Measurements from ENCODE around the gene KLRC3.
"Not testable (repeated sequence)": the region's sequence is repeated elsewhere in the genome, so short reads cannot be mapped to it uniquely, and the experiment has no call there.

The KLRC3 gene

DNA sequence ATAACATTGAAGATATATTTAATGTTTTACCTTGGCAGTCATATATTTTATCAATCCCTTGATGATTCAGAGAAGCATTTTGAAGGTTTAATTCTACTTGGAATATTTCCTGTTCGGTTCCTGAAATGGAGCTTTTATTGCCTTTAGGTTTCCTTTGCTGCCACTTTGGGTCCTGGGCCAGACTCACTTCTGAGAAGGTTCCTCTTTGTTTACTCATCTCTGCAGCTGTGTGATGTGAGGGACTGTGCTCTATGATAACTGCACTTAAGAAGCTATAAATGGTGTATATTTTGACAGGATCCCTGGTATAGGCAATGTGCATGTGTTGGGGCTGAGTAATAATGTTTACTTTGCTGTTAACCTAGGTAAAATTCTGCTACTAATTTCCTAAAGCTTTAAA lies at the start of gene KLRC3:
KLRC3 (minus strand) TSS at position 262 of the 400 bp plus-strand sequence; CDS start at position 217, 45 bp downstream.
- H3K27ac ChIP-seq (ENCODE audit: low read depth, low read length); H3K36me3 ChIP-seq (ENCODE audit: control insufficient read depth, insufficient read depth, low read length); H3K4me1 ChIP-seq (ENCODE audit: control insufficient read depth, insufficient read depth, low read length); H3K27me3 ChIP-seq (ENCODE audit: control insufficient read depth, insufficient read depth, low read length); H3K4me3 ChIP-seq (ENCODE audit: low read length); H3K9ac ChIP-seq (ENCODE audit: low read length): not testable (repeated sequence)

DNA sequence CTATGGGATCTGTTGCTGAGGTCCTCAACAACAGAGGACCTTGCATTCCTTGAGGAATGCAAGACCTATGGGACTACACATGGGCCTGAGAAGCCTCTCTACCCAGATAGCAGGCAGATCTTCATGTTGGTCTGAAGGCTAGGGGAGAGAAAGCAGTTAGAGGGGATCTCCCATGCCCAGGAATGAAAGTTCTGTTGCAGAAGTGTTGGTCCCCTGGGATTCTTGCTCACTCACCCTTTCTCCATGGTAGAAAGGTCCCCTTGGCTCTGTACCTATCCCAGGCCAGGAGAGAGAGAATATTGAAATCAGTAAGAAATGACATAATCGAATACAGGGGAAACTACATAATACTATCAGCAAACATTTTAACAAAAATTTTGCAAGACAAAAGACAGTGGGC lies 49.3 kb upstream of the KLRC3 start:
- no peak overlapping the region for H3K4me3 ChIP-seq (ENCODE audit: low read length)
- no peak overlapping the region for H3K27ac ChIP-seq (ENCODE audit: low read depth, low read length)

DNA sequence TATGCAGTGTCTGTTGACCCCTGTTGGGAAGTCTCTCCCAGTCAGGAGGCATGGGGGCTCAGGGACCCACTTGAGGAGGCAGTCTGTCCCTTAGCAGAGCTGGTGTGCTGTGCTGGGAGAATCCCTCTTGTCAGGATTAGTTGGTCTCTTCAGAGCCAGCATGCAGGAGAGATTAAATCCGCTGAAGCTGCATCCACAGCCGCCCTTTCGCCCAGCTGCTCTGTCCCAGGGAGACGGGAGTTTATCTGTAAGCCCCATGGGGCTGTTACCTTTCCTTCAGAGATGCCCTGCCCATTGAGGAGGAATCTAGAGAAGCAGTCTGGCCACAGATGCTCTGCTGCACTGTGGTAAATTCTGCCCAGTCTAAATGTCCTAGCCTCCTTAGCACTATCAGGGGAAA lies 45.9 kb upstream of the KLRC3 start:
- H3K9ac ChIP-seq (ENCODE audit: low read length) = no peak overlapping the region
- H3K36me3 ChIP-seq (ENCODE audit: control insufficient read depth, insufficient read depth, low read length) = no peaks in the 10 kb centered on the region
- no peak overlapping the region for H3K4me3 ChIP-seq (ENCODE audit: low read length)
- H3K27me3 ChIP-seq (ENCODE audit: control insufficient read depth, insufficient read depth, low read length) = no peaks in the 10 kb centered on the region
- H3K27ac ChIP-seq (ENCODE audit: low read depth, low read length) = no peak overlapping the region
- H3K4me1 ChIP-seq (ENCODE audit: control insufficient read depth, insufficient read depth, low read length) = no peaks in the 10 kb centered on the region

More for the DNA sequence above, 49.3 kb upstream of the KLRC3 start:
- H3K4me1 ChIP-seq (ENCODE audit: control insufficient read depth, insufficient read depth, low read length) = no peaks in the 10 kb centered on the region
- H3K36me3 ChIP-seq (ENCODE audit: control insufficient read depth, insufficient read depth, low read length) = no peaks in the 10 kb centered on the region
- H3K27me3 ChIP-seq (ENCODE audit: control insufficient read depth, insufficient read depth, low read length) = no peaks in the 10 kb centered on the region
- no peak overlapping the region for H3K9ac ChIP-seq (ENCODE audit: low read length)

DNA sequence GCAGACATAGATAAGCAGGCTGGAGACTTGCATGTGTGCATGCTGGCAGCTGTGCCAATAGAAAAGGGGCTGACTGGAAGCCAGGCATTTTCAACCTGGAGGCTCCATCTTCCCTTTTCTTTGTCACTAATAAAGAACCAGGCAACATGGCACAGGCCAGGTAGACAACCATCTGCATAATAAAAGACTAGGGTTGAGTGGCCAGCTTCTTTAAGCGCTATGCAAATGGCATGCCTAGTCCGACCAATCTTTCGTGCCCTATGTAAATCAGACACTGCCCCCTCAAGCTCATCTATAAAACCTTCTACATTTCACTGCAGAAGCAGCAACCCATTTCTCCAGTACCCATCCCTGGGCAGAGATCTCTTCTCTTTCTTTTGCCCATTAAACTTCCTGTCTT lies 37.4 kb upstream of the KLRC3 start:
- Histone ChIP-seq H3K4me1 (ENCODE audit: control insufficient read depth, insufficient read depth, low read length) (no peaks in the 10 kb centered on the region), H3K27me3 (ENCODE audit: control insufficient read depth, insufficient read depth, low read length) (no peaks in the 10 kb centered on the region), H3K36me3 (ENCODE audit: control insufficient read depth, insufficient read depth, low read length) (no peaks in the 10 kb centered on the region), H3K9ac (ENCODE audit: low read length) (no peak overlapping the region), H3K4me3 (ENCODE audit: low read length) (no peak overlapping the region), H3K27ac (ENCODE audit: low read depth, low read length) (no peak overlapping the region)

DNA sequence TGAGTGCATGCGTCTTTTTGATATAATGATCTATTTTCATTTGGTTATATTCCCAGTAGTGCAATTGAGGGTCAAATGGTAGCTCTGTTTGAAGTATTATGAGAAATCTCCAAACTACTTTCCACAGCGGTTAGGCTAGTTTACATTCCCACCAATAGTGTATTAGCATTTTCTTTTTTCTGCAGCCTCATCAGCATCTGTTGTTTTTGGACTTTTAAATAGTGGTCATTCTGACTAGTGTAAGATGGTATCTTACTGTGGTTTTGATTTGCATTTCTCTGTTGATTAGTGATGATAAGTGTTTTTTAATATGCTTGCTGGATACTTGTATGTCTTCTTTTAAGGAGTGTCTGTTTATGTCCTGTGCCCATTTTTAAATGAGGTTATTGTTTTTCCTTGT lies 36.5 kb upstream of the KLRC3 start:
- H3K4me1 ChIP-seq (ENCODE audit: control insufficient read depth, insufficient read depth, low read length) = no peaks in the 10 kb centered on the region
- H3K27ac ChIP-seq (ENCODE audit: low read depth, low read length) = no peak overlapping the region
- no peaks in the 10 kb centered on the region for H3K27me3 ChIP-seq (ENCODE audit: control insufficient read depth, insufficient read depth, low read length)
- H3K36me3 ChIP-seq (ENCODE audit: control insufficient read depth, insufficient read depth, low read length) = no peaks in the 10 kb centered on the region
- no peak overlapping the region for H3K9ac ChIP-seq (ENCODE audit: low read length)
- H3K4me3 ChIP-seq (ENCODE audit: low read length) = no peak overlapping the region

DNA sequence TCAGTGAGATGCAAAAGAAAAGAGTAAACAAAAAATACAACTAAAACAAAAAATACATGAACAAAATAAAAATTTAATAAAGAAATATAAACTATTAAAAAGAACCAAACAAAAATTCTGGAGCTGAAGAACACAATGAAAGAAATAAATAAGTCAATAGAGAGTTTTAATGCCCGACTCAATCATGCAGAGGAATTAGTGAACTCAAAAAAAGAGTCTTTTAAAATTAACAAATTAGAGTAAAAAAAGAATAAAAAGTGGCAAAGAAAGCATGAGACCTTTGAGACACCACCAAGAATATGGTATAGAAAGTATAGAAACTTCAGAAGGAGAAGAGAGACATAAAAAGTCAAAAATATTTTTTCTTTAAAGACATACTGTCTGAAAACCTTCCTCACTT lies 35.4 kb upstream of the KLRC3 start:
- Histone ChIP-seq H3K4me1 (ENCODE audit: control insufficient read depth, insufficient read depth, low read length) (no peaks in the 10 kb centered on the region), H3K4me3 (ENCODE audit: low read length) (no peak overlapping the region), H3K36me3 (ENCODE audit: control insufficient read depth, insufficient read depth, low read length) (no peaks in the 10 kb centered on the region), H3K27ac (ENCODE audit: low read depth, low read length) (no peak overlapping the region), H3K27me3 (ENCODE audit: control insufficient read depth, insufficient read depth, low read length) (no peaks in the 10 kb centered on the region), H3K9ac (ENCODE audit: low read length) (no peak overlapping the region)

DNA sequence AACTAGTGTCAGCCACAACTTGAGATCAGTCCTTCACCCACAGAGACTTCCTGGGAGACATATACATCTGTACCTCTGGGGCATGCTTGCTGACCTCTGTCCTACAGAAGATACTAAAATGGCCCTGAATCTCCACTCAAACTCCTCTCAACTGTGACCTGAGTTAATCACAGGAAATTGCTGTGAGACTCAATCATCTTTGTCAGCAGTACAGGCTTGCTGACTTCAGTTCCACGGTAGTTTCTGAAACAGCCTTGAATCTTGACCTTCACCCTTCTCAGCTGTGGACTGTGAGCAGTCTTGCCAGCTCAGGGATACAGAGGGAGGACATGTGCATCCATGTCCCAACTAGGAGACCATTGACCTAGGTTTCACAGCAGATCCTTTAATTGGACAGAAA lies 34.1 kb upstream of the KLRC3 start:
- Histone ChIP-seq H3K27ac (ENCODE audit: low read depth, low read length) (no peak overlapping the region), H3K4me1 (ENCODE audit: control insufficient read depth, insufficient read depth, low read length) (no peaks in the 10 kb centered on the region), H3K36me3 (ENCODE audit: control insufficient read depth, insufficient read depth, low read length) (no peaks in the 10 kb centered on the region), H3K9ac (ENCODE audit: low read length) (no peak overlapping the region), H3K27me3 (ENCODE audit: control insufficient read depth, insufficient read depth, low read length) (no peaks in the 10 kb centered on the region), H3K4me3 (ENCODE audit: low read length) (no peak overlapping the region)

DNA sequence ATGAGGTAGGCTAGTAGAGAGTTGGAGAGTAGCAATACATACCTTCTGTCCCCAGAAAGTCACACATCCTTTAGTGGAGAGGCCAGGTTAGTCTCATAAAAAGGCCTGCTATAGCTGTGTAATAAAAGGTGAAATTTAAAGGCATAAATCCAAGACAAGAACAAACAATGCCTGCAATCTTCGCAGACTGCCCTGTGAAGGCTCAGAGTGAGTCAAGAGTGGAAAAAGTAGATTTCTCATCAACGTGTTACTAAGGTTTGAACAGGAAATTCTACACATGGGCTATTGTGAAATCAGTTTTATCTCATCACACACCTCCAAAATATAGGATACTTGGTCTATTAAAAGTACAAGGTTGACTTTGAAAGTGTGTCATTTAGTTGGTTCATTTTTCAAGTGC lies 32.8 kb upstream of the KLRC3 start, which contains the start of gene KLRC1:
KLRC1 (minus strand) TSS at position 222 of the 400 bp plus-strand sequence. CDS start 2,221 bp downstream, outside the sequence.
- Histone ChIP-seq H3K27ac (ENCODE audit: low read depth, low read length) (no peak within 1 kb of the TSS), H3K4me1 (ENCODE audit: control insufficient read depth, insufficient read depth, low read length) (no peaks in the 10 kb centered on the region), H3K9ac (ENCODE audit: low read length) (no peak within 1 kb of the TSS), H3K27me3 (ENCODE audit: control insufficient read depth, insufficient read depth, low read length) (no peaks in the 10 kb centered on the region), H3K4me3 (ENCODE audit: low read length) (no peak within 1 kb of the TSS), H3K36me3 (ENCODE audit: control insufficient read depth, insufficient read depth, low read length) (no peaks in the 10 kb centered on the region)

DNA sequence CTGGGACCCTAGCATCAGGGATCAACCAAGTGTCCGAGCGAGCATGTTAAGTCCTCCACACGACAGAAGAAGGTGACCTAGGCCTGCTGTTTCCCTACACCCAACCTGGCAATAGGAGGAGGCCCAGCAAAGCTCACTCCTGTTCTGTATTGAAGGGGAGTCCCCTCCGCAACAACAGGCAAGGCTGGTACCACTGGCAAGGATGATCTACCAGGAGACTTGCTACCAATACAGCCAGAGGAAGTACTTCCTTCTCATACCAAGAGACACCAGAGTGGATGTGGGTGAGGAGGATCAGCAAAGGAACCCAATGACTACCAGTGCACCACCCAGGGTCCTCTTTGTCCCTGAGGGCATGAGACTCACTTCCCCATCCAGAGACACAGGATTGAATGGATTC lies 27.8 kb upstream of the KLRC3 start:
- no peaks in the 10 kb centered on the region for H3K36me3 ChIP-seq (ENCODE audit: control insufficient read depth, insufficient read depth, low read length)
- no peaks in the 10 kb centered on the region for H3K4me1 ChIP-seq (ENCODE audit: control insufficient read depth, insufficient read depth, low read length)
- H3K27ac ChIP-seq (ENCODE audit: low read depth, low read length) = no peak overlapping the region
- no peaks in the 10 kb centered on the region for H3K27me3 ChIP-seq (ENCODE audit: control insufficient read depth, insufficient read depth, low read length)
- no peak overlapping the region for H3K4me3 ChIP-seq (ENCODE audit: low read length)
- no peak overlapping the region for H3K9ac ChIP-seq (ENCODE audit: low read length)

DNA sequence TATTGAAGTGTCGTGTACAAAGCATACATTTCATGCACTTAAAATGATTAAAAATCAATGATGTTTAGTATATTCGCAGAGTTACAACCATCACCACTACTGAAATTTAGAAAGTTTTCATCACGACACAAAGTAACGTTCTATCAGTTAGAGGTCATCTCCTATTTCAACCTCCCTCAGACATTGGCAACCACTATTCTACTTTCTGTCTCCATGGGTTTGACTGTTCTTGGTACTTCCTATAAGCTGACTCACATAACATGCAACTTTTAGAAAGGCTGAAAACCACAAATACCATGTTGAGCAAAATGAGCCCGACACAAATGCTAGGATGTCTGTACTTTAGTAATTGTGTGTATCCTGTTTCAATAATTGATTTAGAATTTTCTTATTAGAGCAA lies 25.7 kb upstream of the KLRC3 start:
- H3K4me3 ChIP-seq (ENCODE audit: low read length); H3K4me1 ChIP-seq (ENCODE audit: control insufficient read depth, insufficient read depth, low read length); H3K9ac ChIP-seq (ENCODE audit: low read length); H3K27ac ChIP-seq (ENCODE audit: low read depth, low read length); H3K36me3 ChIP-seq (ENCODE audit: control insufficient read depth, insufficient read depth, low read length); H3K27me3 ChIP-seq (ENCODE audit: control insufficient read depth, insufficient read depth, low read length): not testable (repeated sequence)

DNA sequence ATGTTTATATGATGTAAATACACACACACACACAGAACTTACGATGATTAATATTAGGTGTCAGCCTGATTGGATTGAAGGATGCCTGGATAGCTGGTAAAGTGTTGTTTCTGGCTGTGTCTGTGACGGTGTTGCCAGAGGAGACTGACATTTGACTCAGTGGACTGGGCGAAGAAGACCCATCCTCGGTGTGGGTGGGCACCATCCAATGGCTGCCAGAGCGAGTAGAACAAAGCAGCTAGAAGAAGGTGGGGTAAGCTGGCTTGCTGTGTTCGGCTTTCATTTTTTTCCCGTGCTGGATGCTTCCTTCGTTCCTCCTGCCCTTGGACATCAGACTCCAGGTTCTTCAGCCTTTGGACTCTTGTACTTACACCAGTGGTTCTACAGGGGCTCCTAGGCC lies 20.7 kb upstream of the KLRC3 start:
- H3K4me3 ChIP-seq (ENCODE audit: low read length); H3K27me3 ChIP-seq (ENCODE audit: control insufficient read depth, insufficient read depth, low read length); H3K4me1 ChIP-seq (ENCODE audit: control insufficient read depth, insufficient read depth, low read length); H3K9ac ChIP-seq (ENCODE audit: low read length); H3K27ac ChIP-seq (ENCODE audit: low read depth, low read length); H3K36me3 ChIP-seq (ENCODE audit: control insufficient read depth, insufficient read depth, low read length): not testable (repeated sequence)

DNA sequence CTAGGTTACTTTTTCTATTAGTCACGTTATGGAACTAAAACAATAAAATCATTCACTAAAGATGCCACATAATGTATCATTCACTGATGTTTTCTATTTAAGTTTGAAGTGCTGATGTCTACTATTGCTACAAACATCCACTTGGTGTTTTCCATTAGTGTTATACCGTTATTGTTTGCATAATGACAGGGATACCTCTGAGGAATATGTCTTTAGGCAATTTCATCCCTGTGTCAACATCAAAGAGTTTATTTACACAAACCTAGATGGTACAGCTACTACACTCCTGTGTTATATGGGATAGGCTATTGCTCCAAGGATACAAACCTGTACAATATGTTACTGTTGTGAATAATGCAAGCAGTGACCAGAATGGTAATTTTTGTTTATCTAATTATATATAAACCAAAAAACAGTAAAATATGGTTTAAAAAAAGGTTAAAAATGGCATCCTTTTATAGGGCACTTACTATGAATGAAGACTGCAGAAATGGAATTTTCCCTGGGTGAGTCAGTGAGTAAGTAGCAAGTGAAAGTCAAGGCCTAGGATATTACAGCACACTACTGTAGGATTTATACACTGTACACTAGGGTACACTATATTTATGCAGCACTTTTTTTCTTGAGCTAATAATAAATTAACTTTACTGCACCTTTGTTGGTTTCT lies 19.3 kb upstream of the KLRC3 start:
- H3K9ac ChIP-seq (ENCODE audit: low read length); H3K36me3 ChIP-seq (ENCODE audit: control insufficient read depth, insufficient read depth, low read length); H3K27ac ChIP-seq (ENCODE audit: low read depth, low read length); H3K4me3 ChIP-seq (ENCODE audit: low read length); H3K4me1 ChIP-seq (ENCODE audit: control insufficient read depth, insufficient read depth, low read length); H3K27me3 ChIP-seq (ENCODE audit: control insufficient read depth, insufficient read depth, low read length): not testable (repeated sequence)

DNA sequence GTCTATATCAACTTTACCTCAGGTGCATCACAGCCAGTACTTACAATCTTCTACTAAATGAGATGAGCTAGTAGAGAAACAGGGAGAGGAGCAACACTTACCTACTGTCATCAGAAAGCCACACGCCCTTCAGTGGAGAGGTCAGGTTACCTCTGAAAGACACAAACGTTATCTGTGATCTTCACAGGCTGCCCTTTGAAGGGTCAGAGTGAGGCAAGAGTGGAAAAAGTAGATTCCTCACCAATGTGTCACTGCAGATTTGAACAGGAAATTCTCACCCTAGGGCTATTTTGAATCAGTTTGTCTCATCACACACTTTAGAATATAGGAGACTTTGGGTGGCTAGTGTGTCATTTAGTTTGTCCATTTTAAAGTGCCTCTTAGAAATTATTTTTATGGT lies 17.2 kb upstream of the KLRC3 start:
- H3K4me3 ChIP-seq (ENCODE audit: low read length); H3K27ac ChIP-seq (ENCODE audit: low read depth, low read length); H3K36me3 ChIP-seq (ENCODE audit: control insufficient read depth, insufficient read depth, low read length); H3K9ac ChIP-seq (ENCODE audit: low read length); H3K27me3 ChIP-seq (ENCODE audit: control insufficient read depth, insufficient read depth, low read length); H3K4me1 ChIP-seq (ENCODE audit: control insufficient read depth, insufficient read depth, low read length): not testable (repeated sequence)
